GM18498 (cell line): ENCODE data around the gene GPC6.

Experiments
- ATAC-seq: cut with Tn5 transposase; IDR thresholded peaks from one replicate; pipeline ENCODE4 v1.9.1; 2021; ENCODE audit warnings: mild to moderate bottlenecking, moderate library complexity; ENCODE audit not compliant: unreplicated experiment

The GPC6 gene

DNA sequence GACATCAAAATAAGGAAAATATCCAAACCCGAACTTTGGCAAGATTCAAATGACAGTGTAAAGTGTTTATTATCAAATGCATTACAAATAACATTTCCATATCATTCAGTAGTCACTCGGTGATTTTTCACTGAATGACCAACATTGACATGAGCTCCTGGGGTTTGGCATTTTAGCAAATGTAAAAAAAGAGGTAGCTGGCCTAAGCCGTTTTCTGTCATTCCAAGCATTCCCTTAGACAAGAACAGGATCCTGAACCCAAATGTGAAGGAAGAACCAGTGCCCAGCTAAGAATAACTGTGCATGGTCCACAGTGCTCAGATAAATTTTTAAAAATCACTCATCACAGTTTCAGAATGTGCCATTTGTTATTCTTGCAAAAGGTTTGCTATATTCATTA is 327.9 kb downstream of the GPC6 start:
- no peak for ATAC-seq

- ATAC-seq: no peak
Observed at GRCh38 chr13:93558637-93559036, 332.0 kb downstream of the GPC6 start.

GRCh38 chr13:93559718-93560117 is 333.1 kb downstream of the GPC6 start:
- ATAC-seq: no peak

- ATAC-seq: no peak
Observed at GRCh38 chr13:93561576-93562225, 335.1 kb downstream of the GPC6 start.

- ATAC-seq: no peak
Observed at GRCh38 chr13:93562676-93563075, 336.1 kb downstream of the GPC6 start.

DNA sequence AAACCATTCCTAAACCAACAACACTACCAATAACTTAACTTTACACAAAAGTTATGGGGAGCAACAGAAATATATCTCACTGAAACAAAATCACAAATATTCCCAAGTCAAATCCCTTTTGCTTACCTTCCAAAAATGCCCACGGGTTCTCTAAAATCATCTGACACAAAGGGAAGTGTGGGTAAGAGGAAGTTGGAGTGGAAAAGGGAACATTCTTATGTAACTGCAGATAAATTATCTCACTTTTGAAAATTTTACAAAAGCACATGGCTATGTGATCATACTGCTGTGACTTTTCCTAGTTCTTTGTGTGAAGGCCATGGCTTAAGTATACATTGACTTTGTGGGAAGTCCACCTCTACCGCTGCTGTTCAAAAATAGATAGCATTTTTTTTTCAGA is 350.5 kb downstream of the GPC6 start:
- ATAC-seq: no peak

- no peak for ATAC-seq
Observed at GRCh38 chr13:93589788-93590187, 363.2 kb downstream of the GPC6 start.

DNA sequence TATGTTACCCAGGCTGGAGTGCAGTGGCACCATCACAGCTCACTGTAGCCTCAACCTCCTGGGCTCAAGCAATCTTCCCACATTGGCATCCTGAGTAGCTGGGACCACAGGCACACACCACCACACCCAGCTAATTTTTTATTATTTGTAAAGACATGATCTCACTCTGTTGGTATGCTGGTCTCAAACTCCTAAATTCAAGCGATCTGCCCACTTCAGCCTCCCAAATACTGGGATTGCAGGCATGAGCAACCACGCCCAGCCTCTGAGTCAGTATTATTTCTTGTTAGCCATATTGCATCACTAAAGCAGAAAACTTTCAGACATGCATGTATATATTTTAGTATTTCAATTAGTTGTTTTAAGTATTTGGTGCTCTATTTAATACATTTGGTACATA is 376.4 kb downstream of the GPC6 start:
- ATAC-seq: no peak

DNA sequence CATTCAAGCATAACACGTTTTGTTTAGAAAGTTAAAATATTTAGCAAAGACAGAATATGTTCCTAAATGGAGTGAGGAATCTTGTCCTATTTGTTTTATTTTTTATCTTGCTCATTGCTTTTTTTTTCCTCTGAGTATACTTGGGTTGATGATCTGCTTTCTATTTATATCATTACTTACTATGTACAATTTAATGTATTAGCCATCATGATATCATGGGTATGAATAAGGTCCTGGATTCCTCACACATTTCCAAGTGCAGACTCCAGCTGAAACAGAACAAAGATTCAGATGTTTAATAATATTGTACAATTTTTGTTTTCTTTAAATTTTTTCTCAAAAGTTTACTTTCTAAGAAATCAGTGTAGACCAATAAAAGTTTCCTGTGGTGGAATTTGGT is 388.2 kb downstream of the GPC6 start:
- no peak for ATAC-seq

DNA sequence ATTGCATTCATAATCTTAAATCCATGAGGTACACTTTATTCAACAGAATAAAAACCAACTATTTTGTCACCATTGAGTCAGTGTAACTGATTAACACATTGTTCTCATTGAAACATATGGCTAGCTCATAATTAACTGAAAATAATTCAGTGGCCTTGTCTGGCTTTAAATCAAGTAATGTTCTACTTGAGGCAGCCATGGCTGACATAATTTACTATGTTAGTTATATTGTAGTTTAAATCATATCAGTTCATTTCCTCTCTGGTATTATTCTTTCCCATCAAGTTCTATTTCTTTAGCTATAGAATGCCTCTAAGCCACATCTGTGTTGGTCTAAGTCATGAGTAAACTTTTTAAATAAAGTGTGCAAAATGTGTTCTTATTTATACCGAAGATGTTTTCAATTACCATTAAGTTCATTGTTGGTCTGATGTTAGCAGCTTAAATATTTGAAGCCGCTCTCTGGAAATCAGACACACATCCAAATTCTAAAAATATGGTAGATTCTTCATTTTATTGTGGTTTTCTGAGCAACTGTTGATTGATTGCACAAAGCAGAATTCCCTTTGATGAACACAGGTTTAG is 393.7 kb downstream of the GPC6 start:
- no peak for ATAC-seq

DNA sequence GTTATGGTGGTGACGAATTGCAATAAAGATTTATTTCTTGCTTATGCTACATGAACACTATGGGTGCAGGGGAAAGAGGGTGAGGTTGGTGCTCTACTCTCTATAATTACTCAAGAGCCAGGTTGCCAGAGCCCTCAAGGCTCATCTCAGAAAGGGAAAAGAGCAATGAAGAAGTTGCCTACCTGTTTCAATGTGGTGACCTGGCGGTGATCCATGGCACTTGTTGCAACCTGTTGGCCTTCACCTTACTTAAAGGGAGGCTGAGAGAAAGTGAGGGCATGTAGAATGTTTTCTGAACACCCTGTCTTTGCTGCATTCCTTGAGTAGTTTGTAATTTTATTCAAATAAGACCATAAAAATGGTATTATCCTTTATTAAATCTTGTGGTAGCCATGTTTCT is 394.4 kb downstream of the GPC6 start:
- no peak for ATAC-seq

DNA sequence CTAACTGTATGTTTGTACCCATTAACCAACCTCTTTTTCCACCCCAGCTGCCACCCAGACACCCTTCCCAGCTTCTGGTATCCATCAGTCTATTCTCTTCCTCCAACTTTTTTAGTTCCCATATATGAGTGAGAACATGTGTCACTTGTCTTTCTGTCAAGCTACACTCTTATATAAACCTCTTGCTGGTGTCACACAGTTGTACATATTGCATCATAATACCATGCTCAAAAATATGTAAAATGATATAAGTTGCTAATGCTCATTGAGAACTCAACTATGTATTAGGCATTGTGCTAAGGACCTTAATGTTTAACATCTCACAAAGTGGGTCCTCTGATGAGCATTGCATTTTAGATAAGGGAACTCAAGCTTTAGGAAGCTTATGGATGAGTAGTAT is 395.4 kb downstream of the GPC6 start:
- no peak for ATAC-seq

GRCh38 chr13:93624311-93624777 is 397.7 kb downstream of the GPC6 start:
- ATAC-seq: no peak

GRCh38 chr13:93625536-93625935 is 398.9 kb downstream of the GPC6 start:
- no peak for ATAC-seq

DNA sequence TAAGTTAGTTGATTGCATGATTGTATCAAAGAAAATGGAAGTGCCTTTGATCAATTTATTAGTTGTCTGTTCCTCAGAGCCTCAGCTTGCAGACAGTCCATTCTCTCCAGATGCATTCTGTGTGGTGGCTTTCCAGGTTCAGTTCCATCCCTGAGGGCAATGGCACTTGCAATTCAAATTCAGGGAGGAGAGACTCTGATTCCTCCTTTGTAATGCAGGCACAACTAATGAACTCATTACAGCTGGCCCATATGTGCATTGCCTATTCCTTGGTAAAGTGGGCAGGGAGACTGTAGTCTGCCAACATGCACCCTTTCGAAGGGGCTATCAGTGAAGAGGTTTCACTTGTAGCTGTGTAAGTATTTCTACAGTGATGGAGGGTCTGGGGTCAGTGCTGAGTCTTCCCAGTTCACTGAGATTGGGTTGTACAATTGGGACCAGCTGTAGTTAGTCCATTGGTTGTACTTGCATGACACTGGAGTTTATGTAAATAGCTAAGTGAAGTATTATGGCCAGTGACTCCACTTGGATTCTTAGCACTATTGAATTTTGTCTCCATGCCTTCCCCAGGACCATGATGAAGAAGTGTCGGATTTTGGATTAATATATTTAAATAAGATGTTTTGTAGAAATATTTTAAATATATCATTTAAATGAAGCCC is 401.7 kb downstream of the GPC6 start:
- ATAC-seq: no peak

GRCh38 chr13:93635616-93636032 is 409.0 kb downstream of the GPC6 start:
- ATAC-seq: no peak

- no peak for ATAC-seq
Observed at GRCh38 chr13:93637852-93638251, 411.2 kb downstream of the GPC6 start.

DNA sequence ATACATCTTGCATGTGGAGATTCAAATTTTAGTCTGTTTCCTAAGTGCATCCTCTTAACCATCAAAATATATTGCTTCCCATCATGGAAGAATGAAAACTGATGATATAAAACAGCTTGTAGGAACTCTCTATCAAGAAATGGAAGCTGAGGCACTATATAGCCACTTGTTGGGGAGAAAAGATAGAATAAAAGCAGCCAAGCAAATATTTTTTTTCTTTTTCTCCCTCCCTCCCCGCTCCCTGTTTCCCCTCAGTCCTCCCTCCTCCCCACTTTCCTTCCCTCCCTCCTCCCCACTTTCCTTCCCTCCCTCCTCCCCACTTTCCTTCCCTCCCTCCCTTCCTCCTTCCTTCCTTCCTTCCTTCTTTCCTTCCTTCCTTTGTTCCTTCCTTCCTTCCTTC is 413.8 kb downstream of the GPC6 start:
- ATAC-seq: no peak

GRCh38 chr13:93646245-93646644 is 419.6 kb downstream of the GPC6 start:
- ATAC-seq: no peak

DNA sequence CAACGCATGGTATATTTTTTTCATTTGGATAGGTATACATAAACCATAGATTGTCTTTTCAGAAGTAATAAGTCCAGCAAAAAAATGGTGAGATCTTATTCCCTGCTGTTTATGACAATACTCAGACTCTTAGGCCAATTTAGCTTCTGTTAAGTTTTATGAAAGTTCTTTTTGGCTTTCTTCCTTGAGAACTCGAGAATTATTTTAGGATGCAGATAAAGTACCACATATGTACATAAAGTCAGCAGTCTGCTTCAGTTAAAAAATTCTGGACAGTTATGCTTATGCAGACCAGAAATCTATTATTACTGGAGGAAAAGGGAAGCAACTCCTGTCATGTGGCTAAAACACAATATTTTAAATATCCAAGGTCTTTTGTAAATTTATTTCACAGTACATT is 422.9 kb downstream of the GPC6 start:
- ATAC-seq: no peak

GRCh38 chr13:93653776-93654175 is 427.2 kb downstream of the GPC6 start:
- ATAC-seq: no peak

DNA sequence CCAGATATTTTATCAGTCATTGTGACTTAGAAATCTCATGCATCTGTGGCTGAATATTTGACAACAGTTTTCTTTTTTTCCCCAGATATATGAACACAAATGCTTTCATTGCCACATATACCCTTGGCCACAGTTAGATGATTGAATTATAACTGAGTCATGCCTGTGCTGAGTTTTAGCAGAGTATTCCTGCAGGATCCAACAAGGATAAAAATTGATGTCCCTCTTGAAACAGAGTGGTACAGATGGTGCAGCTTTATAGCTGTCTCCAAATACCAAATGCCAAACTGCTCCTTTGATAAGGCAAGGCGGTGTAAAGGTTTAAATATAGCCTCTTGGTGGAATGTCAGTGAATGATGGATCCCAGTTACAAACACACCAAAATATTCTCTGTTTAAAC is 428.5 kb downstream of the GPC6 start:
- ATAC-seq: no peak
